H9 (cell line): ENCODE results near the gene CACNB4. TPM values are rescaled to one million over a fixed set of nuclear protein-coding genes. Genes with fewer than 3 reads are reported as not detected.

Experiments
- DNase-seq: peaks from one replicate; pipeline ENCODE4 v3.0.0-alpha.2; 2017
- H2AFZ ChIP-seq: one replicate; pipeline ENCODE4 v1.6.1; 2013; ENCODE audit warnings: mild to moderate bottlenecking, low read length, control low read depth, moderate library complexity
- H2AK5ac ChIP-seq: 2 replicates; pipeline ENCODE4 v1.6.1; 2013; ENCODE audit warnings: low read length, control low read depth, mixed read lengths; ENCODE audit not compliant: insufficient read length
- H2BK120ac ChIP-seq: one replicate; pipeline ENCODE4 v1.6.1; 2013; ENCODE audit warnings: low read depth, mild to moderate bottlenecking, low read length, control low read depth, inconsistent platforms; ENCODE audit not compliant: poor library complexity, severe bottlenecking
- H2BK12ac ChIP-seq: 2 replicates; pipeline ENCODE4 v1.6.1; 2013; ENCODE audit warnings: low read length, control low read depth, mixed read lengths, low read depth; ENCODE audit not compliant: insufficient read length
- H2BK15ac ChIP-seq: 2 replicates; pipeline ENCODE4 v1.6.1; 2013; ENCODE audit warnings: low read depth, low read length, control low read depth
- H2BK20ac ChIP-seq: one replicate; pipeline ENCODE4 v1.6.1; 2013; ENCODE audit warnings: low read depth, mild to moderate bottlenecking, low read length, control low read depth, inconsistent platforms; ENCODE audit not compliant: poor library complexity, severe bottlenecking
- H2BK5ac ChIP-seq: 2 replicates; pipeline ENCODE4 v1.6.1; 2013; ENCODE audit warnings: low read length, control low read depth, mixed read lengths; ENCODE audit not compliant: insufficient read length
- H3K14ac ChIP-seq: 2 replicates; pipeline ENCODE4 v1.6.1; 2013; ENCODE audit warnings: low read length, control low read depth; ENCODE audit not compliant: insufficient read depth
- H3K18ac ChIP-seq: 2 replicates; pipeline ENCODE4 v1.6.1; 2013; ENCODE audit warnings: low read depth, mild to moderate bottlenecking, mixed read lengths, low read length, control low read depth; ENCODE audit not compliant: insufficient read length
- H3K23ac ChIP-seq: 2 replicates; pipeline ENCODE4 v1.6.1; 2013; ENCODE audit warnings: low read length, control low read depth, mixed read lengths, low read depth; ENCODE audit not compliant: insufficient read length
- H3K23me2 ChIP-seq: 2 replicates; pipeline ENCODE4 v1.6.1; 2013; ENCODE audit warnings: low read depth, mild to moderate bottlenecking, mixed read lengths, low read length, control low read depth; ENCODE audit not compliant: insufficient read length, poor library complexity, severe bottlenecking
- H3K27ac ChIP-seq: 2 replicates; pipeline ENCODE4 v1.5.1; 2013; ENCODE audit warnings: low read length, control low read depth, mixed read lengths, low read depth; ENCODE audit not compliant: insufficient read length
- H3K27me3 ChIP-seq: 2 replicates; pipeline ENCODE4 v1.6.1; 2013; ENCODE audit warnings: low read length, control low read depth, inconsistent platforms; ENCODE audit not compliant: insufficient read depth
- H3K4ac ChIP-seq: 2 replicates; pipeline ENCODE4 v1.6.1; 2013; ENCODE audit warnings: low read depth, mild to moderate bottlenecking, control low read depth, inconsistent platforms, low read length, moderate library complexity
- H3K4me1 ChIP-seq: 2 replicates; pipeline ENCODE4 v1.6.1; 2013; ENCODE audit warnings: low read length, control low read depth, inconsistent platforms; ENCODE audit not compliant: insufficient read depth
- H3K4me2 ChIP-seq: 2 replicates; pipeline ENCODE4 v1.6.1; 2013; ENCODE audit warnings: low read length, control low read depth, mixed read lengths; ENCODE audit not compliant: insufficient read length, insufficient read depth
- H3K56ac ChIP-seq: 2 replicates; pipeline ENCODE4 v1.6.1; 2013; ENCODE audit warnings: low read depth, mild to moderate bottlenecking, mixed read lengths, low read length, control low read depth; ENCODE audit not compliant: insufficient read length
- H3K79me1 ChIP-seq: 2 replicates; pipeline ENCODE4 v1.6.1; 2013; ENCODE audit warnings: low read depth, mild to moderate bottlenecking, moderate library complexity, low read length, control low read depth, inconsistent platforms; ENCODE audit not compliant: insufficient read depth, poor library complexity, severe bottlenecking
- H3K79me2 ChIP-seq: 2 replicates; pipeline ENCODE4 v1.6.1; 2013; ENCODE audit warnings: low read length, control low read depth, inconsistent platforms; ENCODE audit not compliant: insufficient read depth
- H3K9ac ChIP-seq: 2 replicates; pipeline ENCODE4 v1.6.1; 2013; ENCODE audit warnings: low read length, control low read depth, mixed read lengths; ENCODE audit not compliant: insufficient read length; ENCODE audit errors: extremely low read depth
- H3K9me3 ChIP-seq: one replicate; pipeline ENCODE4 v1.6.1; 2013; ENCODE audit warnings: low read depth, low read length, inconsistent platforms; ENCODE audit not compliant: control insufficient read depth
- H3T11ph ChIP-seq: one replicate; pipeline ENCODE4 v1.6.1; 2013; ENCODE audit warnings: mild to moderate bottlenecking, low read length, control low read depth, inconsistent platforms
- H4K20me1 ChIP-seq: one replicate; pipeline ENCODE4 v1.6.1; 2013; ENCODE audit not compliant: control insufficient read depth, insufficient read length, insufficient read depth
- H4K5ac ChIP-seq: 2 replicates; pipeline ENCODE4 v1.6.1; 2013; ENCODE audit warnings: low read depth, mild to moderate bottlenecking, mixed read lengths, low read length, control low read depth; ENCODE audit not compliant: insufficient read length
- H4K8ac ChIP-seq: replicated peaks from 2 replicates; pipeline ENCODE4 v1.6.1; 2013; ENCODE audit warnings: low read length, control low read depth, mixed read lengths, low read depth; ENCODE audit not compliant: insufficient read length
- H4K91ac ChIP-seq: 2 replicates; pipeline ENCODE4 v1.6.1; 2013; ENCODE audit warnings: low read depth, mild to moderate bottlenecking, moderate library complexity, mixed read lengths, low read length, control low read depth; ENCODE audit not compliant: insufficient read length
- H3K27ac Mint-ChIP-seq, 3 experiments: 2 replicates in 2 of 3; 3 replicates in 1 of 3; pipeline ENCODE4 v1.8.0; 2020 to 2021; ENCODE audit warnings: mixed read lengths in 3 of 3, mild to moderate bottlenecking in 1 of 3, moderate library complexity in 1 of 3
- H3K27me3 Mint-ChIP-seq: 2 replicates; pipeline ENCODE4 v1.8.0; 2021; ENCODE audit warnings: low read depth, mild to moderate bottlenecking, moderate library complexity, mixed read lengths
- H3K36me3 Mint-ChIP-seq, 3 experiments: 2 replicates in 2 of 3; 3 replicates in 1 of 3; pipeline ENCODE4 v1.8.0; 2020 to 2021; ENCODE audit warnings: low read depth in 3 of 3, mixed read lengths in 3 of 3; ENCODE audit not compliant: insufficient read depth in 1 of 3
- H3K4me1 Mint-ChIP-seq, 2 experiments: 2 replicates each; pipeline ENCODE4 v1.8.0; 2020; ENCODE audit warnings: mixed read lengths in 2 of 2
- H3K4me3 Mint-ChIP-seq, 2 experiments: 2 replicates in 1 of 2; 3 replicates in 1 of 2; pipeline ENCODE4 v1.8.0; 2020 to 2021; ENCODE audit warnings: mild to moderate bottlenecking in 2 of 2, mixed read lengths in 2 of 2, moderate library complexity in 1 of 2
- H3K9me3 Mint-ChIP-seq, 2 experiments: 2 replicates in 1 of 2; 3 replicates in 1 of 2; pipeline ENCODE4 v1.8.0; 2020; ENCODE audit warnings: mild to moderate bottlenecking in 2 of 2, mixed read lengths in 2 of 2, moderate library complexity in 1 of 2
- WGBS: extraction: QIAGEN DNeasy Blood & Tissue Kit; methylation state at CpG from one replicate; pipeline ENCODE4 v1.1.7; 2013; ENCODE audit warnings: missing lambda C conversion rate, low lambda C conversion rate, mixed read lengths; ENCODE audit not compliant: insufficient read length; ENCODE audit errors: extremely low coverage; 5-methylcytosine and 5-hydroxymethylcytosine counted together
- total RNA-seq: library from RNA; stranded (reverse); gene quantifications from 2 replicates; pipeline ENCODE4 v1.2.1, GENCODE V29; 2021
- TF ChIP-seq, protein P1 (sequence below): fragments of 200-600 bp; sonication (generic); conservative IDR thresholded peaks from 3 replicates; pipeline ENCODE4 v1.8.0; 2021; ENCODE audit warnings: antibody characterized with exemption, mild to moderate bottlenecking

Gene CACNB4
- total RNA-seq, 1 experiment from 2014 or later: 1.4 TPM

GRCh38 chr2:151905963-151906632, 192.7 kb downstream of the CACNB4 start:
- Histone ChIP-seq H2BK5ac (no peak overlapping the region), H3T11ph (no peak overlapping the region), H3K23me2 (no peaks in the 10 kb centered on the region), H3K27ac (no peak overlapping the region), H3K18ac (no peak overlapping the region), H4K20me1 (no peaks in the 10 kb centered on the region), H3K4ac (no peak overlapping the region), H3K56ac (no peak overlapping the region), H3K79me1 (no peaks in the 10 kb centered on the region), H4K5ac (no peak overlapping the region), H4K91ac (no peak overlapping the region), H3K79me2 (no peaks in the 10 kb centered on the region), H3K9me3 (no peaks in the 10 kb centered on the region), H3K14ac (no peak overlapping the region), H2BK15ac (no peak overlapping the region), H3K4me1 (0 out of 2 replicates have a peak, but pooled peaks cover 2% of the 10 kb centered on the region), H3K23ac (no peak overlapping the region), H3K4me2 (no peak overlapping the region), H2BK120ac (no peak overlapping the region), H3K9ac (no peak overlapping the region), H2AFZ (no peak overlapping the region), H4K8ac (no peak overlapping the region), H2BK20ac (no peak overlapping the region), H2AK5ac (no peak overlapping the region), H2BK12ac (no peak overlapping the region), H3K27me3 (no peaks in the 10 kb centered on the region; the same call in 1 of the 2 replicates)
- Mint-ChIP-seq H3K4me3 (no peak overlapping the region), H3K36me3 (peaks cover 0 to 3% (median 0%) of the 10 kb centered on the region in 3 experiments; a peak in 1 of 7 replicates), H3K27me3 (no peaks in the 10 kb centered on the region), H3K9me3 (peaks cover 3% of the 10 kb centered on the region in 2 experiments; a peak in 2 of 5 replicates), H3K27ac (no peak overlapping the region; a peak in 1 of 7 replicates), H3K4me1 (peaks cover 12 to 13% of the 10 kb centered on the region in 2 experiments)
- DNase-seq: no peak
- WGBS: no CpG with 5 or more reads among the region's 2 CpGs
- TF ChIP-seq, protein P1, sequence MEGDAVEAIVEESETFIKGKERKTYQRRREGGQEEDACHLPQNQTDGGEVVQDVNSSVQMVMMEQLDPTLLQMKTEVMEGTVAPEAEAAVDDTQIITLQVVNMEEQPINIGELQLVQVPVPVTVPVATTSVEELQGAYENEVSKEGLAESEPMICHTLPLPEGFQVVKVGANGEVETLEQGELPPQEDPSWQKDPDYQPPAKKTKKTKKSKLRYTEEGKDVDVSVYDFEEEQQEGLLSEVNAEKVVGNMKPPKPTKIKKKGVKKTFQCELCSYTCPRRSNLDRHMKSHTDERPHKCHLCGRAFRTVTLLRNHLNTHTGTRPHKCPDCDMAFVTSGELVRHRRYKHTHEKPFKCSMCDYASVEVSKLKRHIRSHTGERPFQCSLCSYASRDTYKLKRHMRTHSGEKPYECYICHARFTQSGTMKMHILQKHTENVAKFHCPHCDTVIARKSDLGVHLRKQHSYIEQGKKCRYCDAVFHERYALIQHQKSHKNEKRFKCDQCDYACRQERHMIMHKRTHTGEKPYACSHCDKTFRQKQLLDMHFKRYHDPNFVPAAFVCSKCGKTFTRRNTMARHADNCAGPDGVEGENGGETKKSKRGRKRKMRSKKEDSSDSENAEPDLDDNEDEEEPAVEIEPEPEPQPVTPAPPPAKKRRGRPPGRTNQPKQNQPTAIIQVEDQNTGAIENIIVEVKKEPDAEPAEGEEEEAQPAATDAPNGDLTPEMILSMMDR: no peak
